Hepatocyte (in vitro differentiated cells): ENCODE measurements around the gene DOP1A.

ENCODE experiments used
- CTCF ChIP-seq: fragments of 200-600 bp; sonication (generic); IDR thresholded peaks from 2 replicates; pipeline ENCODE4 v1.5.1; 2016; ENCODE audit warnings: antibody characterized with exemption, mild to moderate bottlenecking; ENCODE audit not compliant: poor library complexity
- EZH2 ChIP-seq: fragments of 200-600 bp; sonication (generic); IDR thresholded peaks from 2 replicates; pipeline ENCODE4 v1.6.1; 2016; ENCODE audit warnings: antibody characterized with exemption, mild to moderate bottlenecking, borderline replicate concordance
- EZH2phosphoT487 ChIP-seq: fragments of 200-600 bp; sonication (generic); IDR thresholded peaks from one replicate; pipeline ENCODE4 v1.6.1; 2018; ENCODE audit warnings: antibody characterized with exemption, mild to moderate bottlenecking, low read depth, moderate library complexity; ENCODE audit not compliant: unreplicated experiment, severe bottlenecking

- TF ChIP-seq CTCF (no peak), EZH2phosphoT487 (no peak), EZH2 (no peak)
Observed at GRCh38 chr6:83042467-83043053, 24.9 kb upstream of the DOP1A start.
